GM19193 (cell line): ENCODE data around the gene EWSR1.
A peak's percentile ranks its signal among the peaks of the same experiment; 100 is the strongest.

Experiments
- POLR2A ChIP-seq: IDR thresholded peaks from 4 replicates; pipeline ENCODE4 v1.6.1; 2011; ENCODE audit not compliant: insufficient read depth, insufficient read length; ENCODE audit errors: extremely low read depth

EWSR1 gene, protein sequence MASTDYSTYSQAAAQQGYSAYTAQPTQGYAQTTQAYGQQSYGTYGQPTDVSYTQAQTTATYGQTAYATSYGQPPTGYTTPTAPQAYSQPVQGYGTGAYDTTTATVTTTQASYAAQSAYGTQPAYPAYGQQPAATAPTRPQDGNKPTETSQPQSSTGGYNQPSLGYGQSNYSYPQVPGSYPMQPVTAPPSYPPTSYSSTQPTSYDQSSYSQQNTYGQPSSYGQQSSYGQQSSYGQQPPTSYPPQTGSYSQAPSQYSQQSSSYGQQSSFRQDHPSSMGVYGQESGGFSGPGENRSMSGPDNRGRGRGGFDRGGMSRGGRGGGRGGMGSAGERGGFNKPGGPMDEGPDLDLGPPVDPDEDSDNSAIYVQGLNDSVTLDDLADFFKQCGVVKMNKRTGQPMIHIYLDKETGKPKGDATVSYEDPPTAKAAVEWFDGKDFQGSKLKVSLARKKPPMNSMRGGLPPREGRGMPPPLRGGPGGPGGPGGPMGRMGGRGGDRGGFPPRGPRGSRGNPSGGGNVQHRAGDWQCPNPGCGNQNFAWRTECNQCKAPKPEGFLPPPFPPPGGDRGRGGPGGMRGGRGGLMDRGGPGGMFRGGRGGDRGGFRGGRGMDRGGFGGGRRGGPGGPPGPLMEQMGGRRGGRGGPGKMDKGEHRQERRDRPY

DNA sequence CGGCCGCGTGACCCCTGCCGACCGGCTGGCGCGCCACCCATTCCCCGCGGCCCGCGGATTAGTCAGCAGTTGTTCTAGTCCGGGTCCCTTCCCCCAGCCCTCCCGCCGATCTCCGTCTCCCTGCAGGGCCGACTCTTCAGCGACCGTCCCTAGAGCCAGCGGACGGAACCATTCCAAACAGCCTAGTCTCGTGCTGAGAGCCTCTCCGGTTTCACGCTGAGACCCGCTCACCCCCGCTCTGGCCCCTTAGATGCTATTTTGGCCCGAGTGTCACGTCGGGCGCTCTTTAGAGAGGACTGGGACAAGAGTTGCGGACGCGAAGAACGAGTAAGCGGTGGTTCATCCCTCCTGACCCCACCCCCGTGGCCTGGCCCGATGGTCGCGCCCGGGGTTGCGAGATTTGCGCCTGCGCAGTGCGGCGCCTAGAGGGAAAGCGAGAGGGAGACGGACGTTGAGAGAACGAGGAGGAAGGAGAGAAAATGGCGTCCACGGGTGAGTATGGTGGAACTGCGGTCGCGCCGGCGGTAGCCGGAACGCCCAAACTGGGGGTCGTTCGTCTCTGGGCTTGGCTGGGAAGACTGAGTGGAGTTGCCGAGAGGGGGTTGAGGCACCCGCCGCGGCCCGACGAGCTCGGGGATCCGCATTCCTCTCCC lies at the start of gene EWSR1, which contains the start of gene RHBDD3:
Gene EWSR1, plus strand, starts transcription at position 411 of the 653 bp plus-strand sequence. Its CDS starts 69 bp downstream, at position 480.
Gene RHBDD3, minus strand, starts transcription at position 124 of the 653 bp plus-strand sequence. CDS start 2,355 bp downstream, outside the sequence.
- TF ChIP-seq POLR2A = peak; percentile 88

DNA sequence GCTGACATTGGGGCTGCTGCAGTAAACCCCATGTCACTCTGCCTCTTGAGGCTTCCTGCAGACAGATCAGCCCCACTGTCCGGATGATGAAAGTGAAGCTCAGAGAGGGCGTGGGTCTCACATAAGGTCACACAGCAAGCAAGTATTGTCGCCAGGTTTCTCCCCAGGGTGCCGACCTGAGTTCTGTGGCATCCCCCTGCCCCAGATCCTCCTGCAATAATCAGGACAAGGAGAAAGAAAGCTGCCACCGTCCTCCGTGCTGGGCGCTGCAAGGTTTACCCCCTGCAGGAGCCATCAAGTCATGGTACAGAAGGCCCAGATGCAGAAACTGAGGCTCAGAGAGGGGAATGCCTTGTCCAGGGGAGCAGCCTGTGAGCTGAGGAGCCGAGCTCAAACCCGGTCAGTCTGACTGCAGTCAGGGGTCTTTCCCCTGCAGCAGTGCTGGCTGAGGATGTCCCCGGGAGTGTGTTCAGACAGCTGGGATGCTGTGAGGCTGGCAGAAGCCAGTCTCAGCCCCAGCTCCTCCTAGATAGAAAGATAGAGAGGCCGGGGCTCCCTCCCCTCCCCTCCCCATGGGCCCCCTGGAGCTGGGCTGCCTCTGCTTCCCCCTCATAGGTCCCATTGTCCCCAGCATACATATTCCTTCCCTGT lies 49.2 kb upstream of the EWSR1 start:
- no peak for TF ChIP-seq POLR2A

DNA sequence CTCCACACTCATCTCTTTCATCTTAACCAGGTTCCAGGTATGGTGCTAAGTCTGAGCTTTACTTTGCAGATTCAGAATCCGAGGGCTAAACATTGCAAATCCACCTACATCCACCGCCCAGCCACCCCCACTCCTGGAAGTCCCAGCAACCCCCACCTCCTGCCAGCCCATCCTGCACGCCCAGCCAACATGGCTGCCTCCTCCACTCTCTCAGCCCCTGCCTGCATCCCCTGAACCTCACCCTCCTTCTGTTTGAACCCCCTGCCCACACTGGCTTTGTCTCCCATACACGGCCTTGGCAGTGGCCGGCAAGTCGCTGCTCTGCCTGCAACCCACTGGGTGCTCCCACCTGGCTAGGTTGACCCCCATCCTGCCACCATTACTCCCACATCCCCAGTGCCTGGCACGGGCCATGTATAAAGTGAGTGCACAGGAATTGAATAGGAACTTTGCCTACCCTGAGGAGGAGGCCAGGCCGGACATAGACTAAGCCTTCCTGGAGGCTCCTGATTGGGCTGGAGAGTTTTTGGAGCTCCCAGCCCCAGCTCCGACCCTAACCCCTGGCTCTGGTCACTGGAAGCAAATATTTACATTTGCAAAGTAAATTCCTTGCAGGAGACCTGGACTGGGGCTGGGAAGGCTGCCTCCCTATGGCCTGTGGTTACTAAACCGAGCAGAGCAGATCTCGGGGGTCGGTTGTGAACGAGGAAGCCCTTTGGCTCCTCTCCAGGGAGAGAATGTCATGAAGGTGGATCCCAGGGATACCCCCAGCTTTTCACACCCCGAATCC lies 48.0 kb upstream of the EWSR1 start:
- TF ChIP-seq POLR2A = no peak

DNA sequence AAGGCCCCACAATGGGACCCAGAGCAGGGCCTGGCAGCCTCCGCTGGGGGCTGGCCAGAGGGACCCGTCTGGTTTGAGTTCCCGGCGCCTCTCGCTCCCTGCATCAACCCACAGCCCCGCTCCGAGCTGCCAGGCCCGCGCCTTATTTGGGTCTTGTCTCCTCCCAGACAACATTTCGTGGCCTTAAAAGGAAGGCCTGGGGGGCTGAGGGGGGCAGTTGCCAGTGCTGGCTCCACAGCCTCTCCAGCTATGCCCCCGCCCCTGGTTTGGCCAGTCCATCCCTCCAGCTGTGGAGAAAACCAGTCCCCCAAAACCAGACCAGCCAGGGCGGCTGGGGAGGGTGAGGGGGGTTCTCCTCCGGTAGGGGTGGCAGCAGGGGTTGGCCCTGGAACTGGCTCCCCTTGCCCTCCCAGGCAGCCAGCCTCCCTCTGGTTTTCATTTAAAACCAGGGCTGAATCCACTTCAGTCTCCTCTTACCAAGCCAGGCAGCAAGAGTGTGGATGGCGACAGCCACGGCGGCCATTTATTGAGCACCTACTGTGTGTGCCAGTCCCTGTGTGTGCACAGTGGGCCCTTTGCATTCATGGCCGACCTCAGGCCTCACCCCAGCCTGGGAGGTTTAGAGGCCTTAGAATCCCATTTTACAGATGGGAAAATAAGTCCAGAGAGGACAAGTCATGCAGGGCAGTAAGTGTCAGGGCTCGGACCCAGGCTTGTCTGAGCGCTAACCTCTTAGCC lies 43.8 kb upstream of the EWSR1 start:
- TF ChIP-seq POLR2A = no peak

DNA sequence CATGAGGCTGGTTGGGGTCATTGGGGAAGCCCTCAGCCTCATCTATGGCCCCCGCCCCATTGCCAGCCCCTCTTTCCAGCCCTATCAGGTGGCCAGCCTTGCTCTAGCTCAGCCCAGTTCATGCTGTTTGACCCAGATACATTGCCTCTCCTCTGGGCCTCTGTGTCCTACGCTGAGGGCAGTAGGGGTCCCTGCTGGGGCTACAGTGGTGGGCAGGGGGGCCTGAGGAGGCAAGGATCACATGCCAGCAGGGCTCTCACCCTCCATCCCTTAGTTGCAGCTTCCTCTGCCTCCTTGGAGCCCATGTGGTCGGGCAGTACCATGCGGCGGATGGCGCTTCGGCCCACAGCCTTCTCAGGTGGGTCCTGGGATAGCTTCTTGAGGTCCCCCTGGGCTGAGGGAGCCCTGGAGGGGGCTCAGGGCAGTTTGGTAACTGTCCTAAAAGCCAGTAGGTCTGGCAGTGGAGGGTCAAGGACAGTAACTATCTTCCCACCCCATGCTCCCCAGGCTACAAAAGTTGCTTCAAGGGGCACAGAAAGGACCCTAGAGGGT lies 43.1 kb upstream of the EWSR1 start:
- no peak for TF ChIP-seq POLR2A

DNA sequence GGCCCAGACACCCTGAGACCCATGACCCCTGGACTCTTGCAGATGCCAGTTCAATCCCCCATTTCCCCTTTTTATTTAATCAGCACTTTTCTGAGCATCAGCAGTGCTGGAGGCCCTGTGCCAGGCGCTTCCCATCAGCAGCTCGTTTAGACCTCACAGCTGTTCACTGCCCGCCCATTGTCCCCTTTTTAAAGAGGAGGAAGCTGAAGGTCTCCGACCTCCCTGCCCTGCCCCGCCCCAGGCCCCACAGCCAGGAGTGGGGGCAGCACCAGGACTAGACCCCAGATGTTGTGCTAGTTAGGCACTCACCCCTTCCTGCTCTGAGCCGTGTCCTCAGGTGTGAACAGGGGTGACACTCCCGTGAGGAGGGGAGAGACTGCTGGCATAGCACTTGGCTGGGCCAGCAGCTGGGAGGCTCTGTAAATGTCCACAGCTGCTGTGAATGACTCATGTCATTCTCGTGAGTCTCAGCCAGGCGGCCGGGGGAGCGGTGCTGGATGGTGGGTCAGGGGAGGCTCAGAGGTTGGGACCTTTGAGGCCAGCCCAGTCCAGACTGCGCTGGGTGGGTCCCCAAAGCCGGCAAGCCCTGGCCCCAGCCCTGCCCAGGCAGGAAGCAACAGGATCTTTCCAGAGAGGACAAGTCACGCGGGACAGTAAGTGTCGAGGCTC lies 42.5 kb upstream of the EWSR1 start:
- no peak for TF ChIP-seq POLR2A

DNA sequence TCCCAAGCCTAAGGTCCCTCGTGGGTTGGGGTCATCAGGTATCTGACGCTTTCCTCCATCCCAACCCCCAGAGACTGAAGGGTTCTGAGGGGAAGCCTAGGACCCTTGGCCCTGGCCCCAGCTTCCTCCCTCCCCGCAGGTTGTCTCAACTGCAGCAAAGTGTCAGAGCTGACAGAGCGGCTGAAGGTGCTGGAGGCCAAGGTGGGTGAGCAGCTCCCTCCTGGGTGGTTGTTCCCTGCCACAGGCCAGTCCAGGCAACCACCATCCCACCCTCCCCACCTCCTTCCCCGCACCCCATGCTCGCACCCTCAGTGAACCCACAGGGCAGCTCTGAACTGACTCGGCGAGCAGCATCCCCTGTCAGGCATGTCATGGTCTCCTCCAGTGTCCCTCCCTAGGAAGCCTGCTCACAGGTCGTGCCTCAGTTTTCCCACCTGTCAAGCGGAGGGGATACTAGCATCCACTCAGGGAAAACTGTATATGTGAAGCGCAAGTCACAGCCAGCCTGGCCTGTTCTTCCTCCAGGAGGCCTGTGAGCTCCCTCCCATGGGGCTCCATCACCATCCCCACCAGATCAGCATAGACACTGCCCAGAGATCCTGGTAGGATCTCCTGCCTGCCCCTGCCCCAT lies 41.6 kb upstream of the EWSR1 start:
- no peak for TF ChIP-seq POLR2A

DNA sequence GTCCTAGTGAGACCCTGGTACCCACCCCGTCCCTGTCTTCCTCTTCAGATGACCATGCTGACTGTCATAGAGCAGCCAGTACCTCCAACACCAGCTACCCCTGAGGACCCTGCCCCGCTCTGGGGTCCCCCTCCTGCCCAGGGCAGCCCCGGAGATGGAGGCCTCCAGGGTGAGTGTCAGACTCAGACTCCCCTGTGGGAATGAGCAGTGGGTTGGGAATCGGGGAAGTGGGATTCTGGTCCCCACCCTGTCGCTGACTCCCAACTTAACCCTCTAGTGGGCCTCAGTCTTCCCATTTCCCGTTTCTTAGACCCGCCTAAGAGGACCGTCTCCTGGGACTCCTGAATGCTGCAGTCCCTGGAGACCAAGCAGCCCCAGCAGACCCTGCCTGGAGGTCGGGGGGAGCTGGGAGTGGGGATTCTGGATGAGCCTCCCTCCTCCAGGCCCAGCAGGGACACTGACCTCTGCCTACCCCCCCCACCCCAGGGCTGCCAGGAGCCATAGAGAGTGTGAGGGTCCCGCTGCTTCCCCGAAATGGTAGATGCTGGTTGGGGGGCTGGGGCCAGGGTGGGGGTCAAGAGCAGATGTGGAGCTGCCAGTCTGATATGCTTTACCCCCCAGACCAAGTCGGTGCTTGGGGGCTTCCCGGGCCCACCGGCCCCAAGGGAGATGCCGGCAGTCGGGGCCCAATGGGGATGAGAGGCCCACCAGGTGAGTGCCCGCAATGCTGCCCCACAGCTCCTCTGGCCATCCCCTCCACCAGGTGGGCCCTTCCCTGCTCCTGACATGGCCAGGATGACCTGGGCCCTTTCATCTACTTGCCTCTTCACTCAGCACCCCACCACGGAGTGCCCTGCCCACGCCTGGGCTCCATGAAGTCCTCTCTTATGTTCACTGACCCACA lies 36.8 kb upstream of the EWSR1 start:
- no peak for TF ChIP-seq POLR2A

DNA sequence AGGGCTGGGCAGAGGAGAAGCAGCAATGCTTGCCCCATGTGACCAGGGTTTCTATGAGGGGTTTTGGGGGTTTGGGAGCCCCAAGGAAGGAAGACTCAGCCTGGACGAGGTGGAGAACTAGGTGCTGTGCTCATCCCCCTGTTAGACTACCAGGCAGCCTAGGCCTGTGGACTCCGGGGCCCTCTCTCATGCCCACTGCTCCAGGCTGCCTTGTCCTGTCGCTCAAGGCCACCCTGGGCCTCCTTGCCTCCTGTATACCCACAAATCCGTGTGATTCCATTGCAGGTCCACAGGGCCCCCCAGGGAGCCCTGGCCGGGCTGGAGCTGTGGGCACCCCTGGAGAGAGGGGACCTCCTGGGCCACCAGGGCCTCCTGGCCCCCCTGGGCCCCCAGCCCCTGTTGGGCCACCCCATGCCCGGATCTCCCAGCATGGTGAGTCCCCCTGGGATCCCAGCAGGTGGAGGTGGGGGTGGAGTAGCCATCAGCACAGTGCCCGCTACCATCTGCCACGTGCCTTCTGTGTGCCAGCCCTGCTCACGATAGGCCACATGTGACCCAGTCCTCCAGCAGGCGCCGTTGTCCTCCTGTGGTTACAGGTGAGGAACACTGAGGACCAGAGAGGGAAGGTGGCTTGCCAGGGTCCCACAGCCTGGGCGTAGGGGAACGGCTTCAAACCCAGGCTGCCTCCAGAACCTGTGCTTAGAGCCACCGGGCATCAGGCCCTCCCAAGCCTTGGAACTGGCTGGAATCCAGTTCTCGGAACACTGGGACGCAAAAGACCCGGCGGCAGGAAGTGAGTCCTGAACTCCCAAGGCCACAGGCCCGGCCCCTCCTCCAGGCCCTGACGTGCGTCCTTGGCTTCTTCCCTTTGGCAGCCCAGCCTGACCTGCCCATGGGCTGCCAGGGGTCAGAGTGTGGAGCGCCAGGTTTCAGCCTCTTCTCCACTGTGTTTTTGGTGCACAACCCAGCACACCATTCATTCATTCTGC lies 35.8 kb upstream of the EWSR1 start:
- TF ChIP-seq POLR2A = peak; percentile 7

DNA sequence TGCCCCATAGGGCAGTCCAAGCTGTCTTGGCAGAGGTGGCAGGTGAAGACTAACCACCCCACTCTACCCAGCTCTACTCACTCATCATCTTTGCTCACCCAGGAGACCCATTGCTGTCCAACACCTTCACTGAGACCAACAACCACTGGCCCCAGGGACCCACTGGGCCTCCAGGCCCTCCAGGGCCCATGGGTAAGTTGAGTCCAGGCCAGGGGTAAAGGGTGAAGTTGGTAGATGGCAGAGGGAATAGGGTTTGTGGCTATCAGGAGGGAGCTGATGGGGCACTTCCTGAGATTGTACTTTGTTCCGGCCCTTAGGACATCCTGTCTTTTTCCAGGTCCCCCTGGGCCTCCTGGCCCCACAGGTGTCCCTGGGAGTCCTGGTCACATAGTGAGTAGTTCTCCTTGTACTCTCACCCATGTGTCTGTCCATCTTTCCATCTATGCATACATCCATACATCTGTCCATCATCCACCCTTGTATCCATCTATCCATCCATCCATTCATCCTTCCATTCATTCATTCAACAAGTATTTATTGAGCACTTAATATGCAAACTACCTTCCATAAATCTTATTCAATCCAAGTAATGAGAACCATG lies 34.7 kb upstream of the EWSR1 start:
- TF ChIP-seq POLR2A = no peak
